Posterior vena cava (tissue), 2 donors: ENCODE data around the gene JAK1. TPM values are rescaled to one million over a fixed set of nuclear protein-coding genes. Genes with fewer than 3 reads are reported as not detected.

Experiments used
- DNase-seq: peaks from one replicate; pipeline ENCODE4 v3.0.0-alpha.2; 2020; ENCODE audit warnings: low spot score
- intact Hi-C, 2 donors: fragments of 100-400 bp; cut with DNase I; formaldehyde crosslinking; loops; one replicate each; pipeline versions ENCODE4 v1.14.1 to v1.14.2; 2022 to 2023
- total RNA-seq, 2 donors: library from RNA; stranded (reverse); fragmentation: NEBNext Ultra II Directional; extraction: Animal tissue kit (Norgen Biotek cat#: 25700); gene quantifications; one replicate each; pipeline ENCODE4 v1.2.1, GENCODE V29; 2021
- donor health status: DM: yes; HTN: yes; CAD: no.
- donor health status: DM: yes; HTN: yes; CAD: no.

Gene JAK1
- total RNA-seq, 2 donors from 2014 or later = 109 to 127 TPM

- intact Hi-C loops = no loop called here
- DNase-seq = no peak
These were observed 114.7 kb downstream of the JAK1 start for GRCh38 chr1:64851664-64852063.

DNA sequence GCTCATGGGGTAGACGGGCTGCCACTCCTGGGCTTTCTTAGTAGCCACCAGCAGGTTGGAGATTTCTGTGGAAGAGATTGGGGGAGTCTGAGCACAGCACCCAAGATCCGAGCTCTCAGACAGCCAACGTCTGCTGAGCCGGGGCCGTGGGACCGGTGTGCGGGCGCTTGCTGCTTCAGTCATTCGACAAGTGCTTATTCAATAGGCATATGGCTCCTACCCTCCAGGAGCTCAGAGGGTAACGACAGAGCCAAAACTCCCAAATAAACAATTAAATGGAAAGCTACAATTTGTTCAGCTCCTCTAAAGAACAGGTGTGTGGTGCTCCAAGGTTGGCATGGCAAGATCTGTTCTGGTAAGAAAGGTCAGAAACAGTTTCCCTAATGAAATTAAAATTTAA is 115.5 kb downstream of the JAK1 start:
- intact Hi-C loops = no loop called here
- DNase-seq = no peak

DNA sequence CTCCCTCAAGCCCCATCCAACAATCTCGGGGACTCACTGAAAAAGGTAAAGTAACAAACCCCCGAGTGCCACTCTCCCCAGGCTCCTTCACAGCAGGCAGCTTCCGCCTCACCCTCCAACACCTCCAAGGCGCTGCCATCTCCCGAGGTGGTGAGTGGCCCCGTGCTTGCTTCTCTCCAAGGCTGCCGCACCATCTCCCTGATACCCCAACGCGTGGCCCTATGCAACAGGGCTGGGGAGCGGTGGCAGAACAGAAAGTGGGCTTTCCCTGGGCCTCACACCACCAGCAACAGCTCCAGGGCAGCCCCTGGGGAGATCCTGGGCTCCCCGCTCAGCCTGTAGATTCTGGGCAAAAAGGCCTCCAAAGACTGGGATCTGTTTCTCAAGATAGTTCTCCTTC is 116.4 kb downstream of the JAK1 start:
- intact Hi-C loops = no loop called here
- DNase-seq = no peak

GRCh38 chr1:64848803-64849202 is 117.5 kb downstream of the JAK1 start:
- DNase-seq = no peak
- intact Hi-C loops = no loop called here

GRCh38 chr1:64848136-64848535 is 118.2 kb downstream of the JAK1 start:
- intact Hi-C loops = no loop called here
- no peak for DNase-seq

- intact Hi-C loops = no loop called here
- DNase-seq = no peak
These were observed 118.7 kb downstream of the JAK1 start for GRCh38 chr1:64847666-64848065.

- intact Hi-C loops = no loop called here
- no peak for DNase-seq
These were observed 119.5 kb downstream of the JAK1 start for GRCh38 chr1:64846573-64847430.

DNA sequence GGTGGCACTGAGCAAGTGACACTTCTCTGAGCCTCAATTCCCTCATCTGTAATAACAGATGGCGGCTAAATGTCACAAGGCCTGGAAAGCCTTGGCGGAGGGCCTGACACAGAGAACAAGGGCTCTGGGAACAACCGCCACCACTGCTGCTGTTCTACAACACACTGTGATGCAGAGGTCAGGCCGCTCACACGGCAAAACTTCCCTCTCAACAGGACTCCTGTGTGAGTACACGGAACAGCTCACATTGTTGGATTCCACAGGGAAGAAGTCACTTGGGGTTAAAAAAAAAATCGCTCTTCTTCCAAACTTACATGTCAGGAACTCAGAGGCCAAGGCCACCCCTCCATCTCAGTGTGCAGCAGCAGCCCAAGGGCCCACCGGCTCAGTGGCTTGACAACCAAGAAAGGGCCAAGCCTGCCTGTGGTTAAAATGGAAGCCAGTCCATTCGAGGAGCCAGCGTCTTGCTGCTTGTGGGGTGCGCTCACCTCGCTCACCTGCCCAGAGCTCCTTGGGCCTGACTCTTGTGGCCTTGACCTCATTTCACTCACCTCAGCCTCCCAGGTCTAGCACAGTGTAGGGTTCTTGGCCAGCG is 120.4 kb downstream of the JAK1 start:
- no peak for DNase-seq
- intact Hi-C loops = no loop called here

- intact Hi-C loops = no loop called here
- DNase-seq = no peak
These were observed 121.7 kb downstream of the JAK1 start for GRCh38 chr1:64844609-64845008.

- intact Hi-C loops = no loop called here
- DNase-seq = no peak
These were observed 122.2 kb downstream of the JAK1 start for GRCh38 chr1:64844175-64844574.

GRCh38 chr1:64843675-64844074 is 122.7 kb downstream of the JAK1 start:
- intact Hi-C loops = no loop called here
- DNase-seq = no peak

- DNase-seq = no peak
- intact Hi-C loops = no loop called here
These were observed 124.1 kb downstream of the JAK1 start for GRCh38 chr1:64842224-64842623.

DNA sequence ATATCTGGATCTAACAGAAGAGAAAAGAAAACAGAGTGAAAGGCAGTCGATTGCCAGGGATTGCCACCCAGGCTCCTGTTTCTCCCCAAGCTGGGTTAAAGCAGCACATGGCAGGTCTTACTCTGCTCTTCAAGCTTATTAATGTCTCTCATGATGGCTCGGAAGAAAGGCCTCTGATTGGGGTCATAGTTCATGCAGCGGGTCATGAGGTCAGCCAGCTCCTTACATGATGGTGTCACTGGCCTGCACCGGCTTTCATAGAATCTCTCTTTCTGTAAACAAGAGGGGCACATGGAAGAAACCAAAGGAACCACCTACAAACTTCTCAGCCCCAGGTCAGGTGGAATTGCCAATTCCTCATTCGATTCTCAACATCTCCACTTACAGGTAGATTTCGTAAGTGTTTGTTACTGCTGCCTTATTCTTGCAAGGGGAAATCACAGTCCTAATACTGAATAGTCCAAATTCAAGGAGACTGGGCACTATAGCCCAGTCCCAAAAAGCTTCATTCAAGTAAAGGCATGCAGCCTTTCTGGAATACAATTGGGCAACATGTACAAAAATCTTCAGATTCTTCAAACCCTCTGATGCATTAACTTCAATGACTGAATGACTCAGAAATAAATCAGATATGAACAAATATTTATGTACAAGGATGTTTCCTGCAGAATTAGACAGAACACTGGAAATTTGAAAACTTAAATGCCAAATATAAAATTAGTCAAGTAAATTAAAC is 124.9 kb downstream of the JAK1 start:
- DNase-seq = no peak
- intact Hi-C loops = no loop called here

DNA sequence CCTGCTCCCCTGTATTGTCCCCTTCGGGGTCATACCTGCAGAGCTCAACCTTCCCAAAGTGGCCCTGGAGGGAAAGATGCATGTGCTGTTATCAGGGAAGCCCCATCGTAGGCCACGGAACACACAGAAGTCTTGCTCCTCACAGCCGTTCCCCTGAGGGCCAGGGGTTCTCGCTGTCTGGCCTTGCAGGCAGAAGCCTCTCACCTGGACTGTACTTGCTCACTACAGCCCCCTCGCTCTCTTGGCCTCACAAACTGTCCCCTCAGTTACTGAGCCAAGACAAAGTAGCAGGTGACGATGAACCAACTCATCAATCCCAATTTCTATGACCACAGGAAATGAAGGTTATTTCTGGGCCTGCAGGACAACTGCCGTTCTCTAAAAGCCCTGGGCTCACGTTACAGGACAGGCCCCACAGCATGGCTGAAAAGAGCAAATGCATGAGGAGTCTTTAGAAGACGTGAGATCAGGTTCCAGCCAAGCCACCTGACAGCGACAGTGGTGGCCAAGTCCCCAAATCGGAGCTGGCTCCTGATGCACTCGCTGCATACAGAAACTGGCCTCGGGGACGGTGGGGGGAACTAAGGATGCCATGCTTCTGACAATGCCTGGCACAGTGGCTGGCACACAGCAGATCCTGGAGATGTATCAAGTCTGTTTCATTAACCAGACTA is 126.5 kb downstream of the JAK1 start:
- DNase-seq = no peak
- intact Hi-C loops = loop anchor here in 1 of 2 donors (5.0 kb wide), 1 partner anchor 122 kb away; no protein-coding TSS in a partner anchor

DNA sequence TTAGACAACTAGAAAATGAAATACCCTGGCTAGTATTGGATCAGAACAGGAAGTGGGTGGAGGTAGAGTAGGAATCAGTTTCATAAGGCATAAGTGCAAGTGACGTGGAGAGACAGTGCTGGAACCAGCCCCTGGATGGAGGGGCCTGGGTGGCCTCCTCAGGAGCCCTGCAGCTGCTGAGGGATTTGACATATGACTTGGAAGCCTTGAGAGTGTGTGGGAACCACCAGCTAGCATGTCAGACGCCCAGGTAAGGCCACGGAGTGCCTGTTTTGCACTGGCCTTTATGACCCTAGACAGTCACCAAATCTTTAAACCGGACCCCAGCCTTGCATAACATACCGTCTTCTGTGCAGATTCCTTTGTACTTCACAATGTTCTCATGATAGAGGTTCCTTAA is 127.1 kb downstream of the JAK1 start:
- DNase-seq = no peak
- intact Hi-C loops = loop anchor here in 1 of 2 donors (5.0 kb wide), 1 partner anchor 123 kb away; no protein-coding TSS in a partner anchor

GRCh38 chr1:64838486-64838885 is 127.9 kb downstream of the JAK1 start:
- intact Hi-C loops = loop anchor here in 1 of 2 donors (5.0 kb wide), 1 partner anchor 124 kb away; no protein-coding TSS in a partner anchor
- DNase-seq = no peak

- no peak for DNase-seq
- intact Hi-C loops = loop anchor here in 1 of 2 donors (5.0 kb wide), 1 partner anchor 125 kb away; no protein-coding TSS in a partner anchor
These were observed 129.5 kb downstream of the JAK1 start for GRCh38 chr1:64836802-64837201.

DNA sequence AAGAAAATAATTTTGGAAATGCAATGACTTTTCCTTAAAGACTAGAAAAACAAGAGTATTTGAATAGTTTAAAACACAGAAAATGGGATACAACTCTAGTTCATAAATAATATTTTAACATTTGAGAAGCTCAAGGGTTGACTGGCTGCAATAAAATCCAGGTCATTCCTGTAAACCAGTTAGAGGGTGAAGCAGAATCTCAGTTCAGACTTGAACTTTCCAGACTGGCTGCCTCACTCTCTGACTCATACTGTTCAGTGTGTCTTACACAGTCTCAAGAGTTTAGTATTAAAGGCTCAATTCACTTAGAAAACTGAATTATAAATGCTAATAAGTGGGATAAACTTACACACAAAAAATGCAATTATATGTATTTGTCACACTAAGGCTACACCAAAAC is 131.6 kb downstream of the JAK1 start:
- intact Hi-C loops = loop anchor here in 1 of 2 donors (5.0 kb wide), 1 partner anchor 128 kb away; no protein-coding TSS in a partner anchor
- no peak for DNase-seq

- intact Hi-C loops = no loop called here
- DNase-seq = no peak
These were observed 136.2 kb downstream of the JAK1 start for GRCh38 chr1:64830030-64830651.
